Ishikawa (cell line): Measurements from ENCODE around the gene CPSF4L.

Source experiments
- CEBPB ChIP-seq: IDR thresholded peaks from 2 replicates; pipeline ENCODE4 v1.6.1; 2012
- CREB1 ChIP-seq: IDR thresholded peaks from 2 replicates; pipeline ENCODE4 v1.6.1; 2012; ENCODE audit warnings: low read depth
- EGR1 ChIP-seq: IDR thresholded peaks from 2 replicates; pipeline ENCODE4 v1.6.1; 2012
- EP300 ChIP-seq: IDR thresholded peaks from 2 replicates; pipeline ENCODE4 v1.6.1; 2012; ENCODE audit warnings: borderline replicate concordance
- MAX ChIP-seq: IDR thresholded peaks from 2 replicates; pipeline ENCODE4 v1.6.1; 2012
- NFIC ChIP-seq: IDR thresholded peaks from 2 replicates; pipeline ENCODE4 v1.6.1; 2012
- RAD21 ChIP-seq: IDR thresholded peaks from 2 replicates; pipeline ENCODE4 v1.6.1; 2012; ENCODE audit warnings: low read depth
- TAF1 ChIP-seq: IDR thresholded peaks from 2 replicates; pipeline ENCODE4 v1.6.1; 2012; ENCODE audit warnings: low read depth, mild to moderate bottlenecking
- TCF12 ChIP-seq: IDR thresholded peaks from 2 replicates; pipeline ENCODE4 v1.6.1; 2012; ENCODE audit warnings: low read depth
- TEAD4 ChIP-seq: IDR thresholded peaks from 2 replicates; pipeline ENCODE4 v1.6.1; 2012
- USF1 ChIP-seq: IDR thresholded peaks from 2 replicates; pipeline ENCODE4 v1.6.1; 2012
- YY1 ChIP-seq: IDR thresholded peaks from 2 replicates; pipeline ENCODE4 v1.6.1; 2012; ENCODE audit warnings: low read depth
- TF ChIP-seq, protein P1 (sequence below): IDR thresholded peaks from 2 replicates; pipeline ENCODE4 v1.6.1; 2012; ENCODE audit warnings: low read depth, mild to moderate bottlenecking

DNA sequence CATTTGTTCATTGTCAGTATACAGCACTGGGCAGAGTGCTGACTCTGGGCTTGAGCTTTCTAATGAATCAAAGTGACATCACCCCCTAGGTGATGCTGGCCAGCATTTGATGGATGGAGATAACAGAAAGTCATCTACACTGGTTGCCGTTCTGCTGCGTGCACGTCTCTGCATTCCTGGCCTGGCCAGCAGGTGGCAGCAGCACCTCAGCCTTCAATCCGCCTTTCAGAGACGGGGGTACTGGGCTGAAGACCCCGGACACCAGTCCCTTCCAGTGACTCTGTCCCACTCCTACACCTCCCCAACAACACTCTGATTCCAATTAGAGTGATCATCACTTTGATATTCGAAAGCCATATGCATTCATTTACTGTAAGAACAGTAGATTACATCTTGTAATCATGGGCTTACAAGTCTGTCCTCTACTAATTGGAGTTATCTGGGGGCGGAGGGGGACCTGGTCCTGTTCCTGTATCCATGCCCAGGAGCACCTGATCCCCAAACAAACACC, 6.0 kb downstream of the CPSF4L start:
- 0 out of 2 replicates have a peak, but pooled peaks have one; percentile 14 for TF ChIP-seq MAX
- no peak for TF ChIP-seq USF1
- no peak for TF ChIP-seq YY1
- TF ChIP-seq EP300, result no peak
- 0 out of 2 replicates have a peak, but pooled peaks have one; percentile 32 for TF ChIP-seq TAF1
- no peak for TF ChIP-seq CREB1
- no peak for TF ChIP-seq EGR1
- TF ChIP-seq, protein P1, sequence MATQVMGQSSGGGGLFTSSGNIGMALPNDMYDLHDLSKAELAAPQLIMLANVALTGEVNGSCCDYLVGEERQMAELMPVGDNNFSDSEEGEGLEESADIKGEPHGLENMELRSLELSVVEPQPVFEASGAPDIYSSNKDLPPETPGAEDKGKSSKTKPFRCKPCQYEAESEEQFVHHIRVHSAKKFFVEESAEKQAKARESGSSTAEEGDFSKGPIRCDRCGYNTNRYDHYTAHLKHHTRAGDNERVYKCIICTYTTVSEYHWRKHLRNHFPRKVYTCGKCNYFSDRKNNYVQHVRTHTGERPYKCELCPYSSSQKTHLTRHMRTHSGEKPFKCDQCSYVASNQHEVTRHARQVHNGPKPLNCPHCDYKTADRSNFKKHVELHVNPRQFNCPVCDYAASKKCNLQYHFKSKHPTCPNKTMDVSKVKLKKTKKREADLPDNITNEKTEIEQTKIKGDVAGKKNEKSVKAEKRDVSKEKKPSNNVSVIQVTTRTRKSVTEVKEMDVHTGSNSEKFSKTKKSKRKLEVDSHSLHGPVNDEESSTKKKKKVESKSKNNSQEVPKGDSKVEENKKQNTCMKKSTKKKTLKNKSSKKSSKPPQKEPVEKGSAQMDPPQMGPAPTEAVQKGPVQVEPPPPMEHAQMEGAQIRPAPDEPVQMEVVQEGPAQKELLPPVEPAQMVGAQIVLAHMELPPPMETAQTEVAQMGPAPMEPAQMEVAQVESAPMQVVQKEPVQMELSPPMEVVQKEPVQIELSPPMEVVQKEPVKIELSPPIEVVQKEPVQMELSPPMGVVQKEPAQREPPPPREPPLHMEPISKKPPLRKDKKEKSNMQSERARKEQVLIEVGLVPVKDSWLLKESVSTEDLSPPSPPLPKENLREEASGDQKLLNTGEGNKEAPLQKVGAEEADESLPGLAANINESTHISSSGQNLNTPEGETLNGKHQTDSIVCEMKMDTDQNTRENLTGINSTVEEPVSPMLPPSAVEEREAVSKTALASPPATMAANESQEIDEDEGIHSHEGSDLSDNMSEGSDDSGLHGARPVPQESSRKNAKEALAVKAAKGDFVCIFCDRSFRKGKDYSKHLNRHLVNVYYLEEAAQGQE, result no peak
- TF ChIP-seq CEBPB, result no peak
- peak; percentile 100 for TF ChIP-seq RAD21
- no peak for TF ChIP-seq NFIC
- peak; percentile 80 for TF ChIP-seq TEAD4
- no peak for TF ChIP-seq TCF12
